ENCODE results near the gene PAPPA2.
"Not testable (repeated sequence)": the region's sequence is repeated elsewhere in the genome, so short reads cannot be mapped to it uniquely, and the experiment has no call there.

The PAPPA2 gene

DNA sequence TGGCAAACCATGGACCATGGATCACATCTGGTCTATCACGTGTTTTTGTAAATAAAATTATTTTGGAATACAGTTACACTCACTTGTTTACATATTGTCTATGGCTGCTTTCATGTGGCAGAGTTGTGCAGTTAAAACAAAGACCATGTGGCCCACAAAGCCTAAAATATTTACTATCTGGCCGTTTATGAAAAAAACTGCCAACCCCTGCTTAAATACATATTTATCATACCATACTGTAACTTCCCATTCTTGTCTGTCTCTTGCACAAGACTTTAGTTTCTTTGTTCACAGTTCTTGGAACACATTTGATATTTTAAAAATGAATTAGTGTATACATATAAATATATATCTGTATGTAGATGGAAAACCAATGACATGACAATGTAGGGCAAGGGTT, 141.5 kb downstream of the PAPPA2 start:
- DNase-seq (ENCODE audit: low spot score), result no peak

DNA sequence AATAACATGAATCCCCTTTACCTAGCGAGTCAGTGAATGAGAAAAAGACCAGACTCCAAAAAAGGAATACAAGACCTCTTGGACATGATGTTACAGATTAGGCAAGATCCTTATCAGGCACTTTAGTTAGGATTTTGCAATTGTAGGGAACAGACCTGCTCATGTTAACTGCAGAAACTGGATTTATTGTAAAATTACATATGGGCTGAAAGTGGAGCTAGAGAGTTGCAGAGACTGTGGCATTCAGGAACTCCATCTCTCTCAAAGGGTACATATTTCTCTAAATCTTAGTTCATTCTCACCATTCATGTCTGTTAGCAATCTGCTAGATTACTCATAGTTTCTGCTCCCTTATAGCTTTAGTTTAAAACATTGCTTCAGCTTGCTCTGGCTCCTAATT, 142.2 kb downstream of the PAPPA2 start:
- DNase-seq (ENCODE audit: low spot score), result no peak

DNA sequence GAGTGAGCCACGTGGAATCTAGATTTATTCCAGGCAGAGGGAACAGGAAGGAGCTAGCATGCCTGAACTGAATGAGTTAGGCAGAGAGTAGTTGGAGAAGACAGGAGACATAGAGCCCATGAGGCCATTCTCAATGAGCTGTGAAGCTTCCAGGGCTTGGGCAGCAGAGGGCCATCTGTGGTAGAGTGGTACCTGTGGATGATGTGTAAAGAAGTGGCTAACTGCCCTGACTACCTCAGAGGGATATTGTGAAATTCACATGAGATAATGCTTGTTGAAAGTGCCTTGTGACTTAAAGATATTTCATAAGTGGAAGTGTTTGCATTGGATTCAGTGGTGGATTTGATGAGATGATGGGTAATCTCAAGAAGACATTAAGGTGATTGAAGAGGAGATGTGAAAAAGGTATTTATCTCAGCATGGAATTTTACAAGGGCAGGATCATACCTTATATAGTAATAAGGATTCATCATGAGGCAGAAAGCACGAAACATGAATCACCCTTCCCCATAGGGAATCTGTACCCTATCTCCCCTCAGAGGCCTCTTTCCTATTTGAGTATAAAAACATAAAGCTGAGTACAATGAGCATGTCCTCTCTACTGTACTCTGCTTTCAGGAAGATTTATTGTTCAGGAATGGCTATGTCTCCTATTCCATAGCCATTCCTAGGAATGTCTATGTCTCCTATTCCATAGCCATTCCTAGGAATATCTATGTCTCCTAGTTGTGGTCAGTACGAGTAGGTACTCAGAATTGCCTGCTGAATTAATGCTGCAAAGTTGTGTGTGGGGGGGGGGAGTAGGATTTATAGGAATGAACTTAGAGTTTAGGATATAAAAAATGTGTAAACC, 146.8 kb downstream of the PAPPA2 start:
- DNase-seq (ENCODE audit: low spot score), result no peak

DNA sequence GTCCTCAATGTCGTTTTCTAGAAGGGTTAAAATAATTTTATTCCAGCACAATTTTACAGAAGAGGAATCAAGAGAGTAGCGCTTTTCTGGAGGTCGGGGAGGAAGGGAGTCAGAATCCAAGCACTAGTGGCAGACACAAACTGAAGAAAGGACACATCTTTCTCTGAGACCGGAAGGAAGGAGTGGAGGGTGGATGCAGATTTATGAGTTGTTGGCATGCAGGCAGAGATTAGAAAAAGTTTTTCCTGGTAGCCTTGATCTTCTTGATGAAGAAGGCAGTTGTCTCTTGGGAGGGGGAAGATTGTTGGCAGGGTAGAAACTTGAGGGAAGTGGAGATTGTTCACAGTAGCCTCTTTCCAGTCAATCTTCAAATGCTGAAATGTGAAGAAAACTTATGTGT, 149.8 kb downstream of the PAPPA2 start:
- DNase-seq (ENCODE audit: low spot score), result no peak

DNA sequence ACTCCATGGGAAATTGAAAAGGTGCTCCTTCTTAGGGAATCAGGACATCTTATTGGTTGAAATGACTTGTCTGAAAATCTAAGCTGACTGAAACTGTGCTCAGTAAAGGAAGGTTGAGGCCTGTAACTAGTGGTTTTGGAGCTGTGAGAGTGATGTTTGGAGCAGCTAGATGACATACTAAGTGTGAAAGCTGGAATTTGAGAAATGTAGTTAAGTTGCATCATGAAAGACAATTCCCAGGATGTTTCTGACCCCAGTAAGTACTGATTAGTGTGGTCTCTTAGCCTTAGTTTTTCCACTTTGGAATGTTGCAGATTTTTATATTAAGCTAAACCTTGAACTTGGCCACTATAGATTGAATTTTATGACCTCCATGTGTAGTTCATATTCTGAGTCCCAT, 154.9 kb downstream of the PAPPA2 start:
- DNase-seq (ENCODE audit: low spot score), result no peak

DNA sequence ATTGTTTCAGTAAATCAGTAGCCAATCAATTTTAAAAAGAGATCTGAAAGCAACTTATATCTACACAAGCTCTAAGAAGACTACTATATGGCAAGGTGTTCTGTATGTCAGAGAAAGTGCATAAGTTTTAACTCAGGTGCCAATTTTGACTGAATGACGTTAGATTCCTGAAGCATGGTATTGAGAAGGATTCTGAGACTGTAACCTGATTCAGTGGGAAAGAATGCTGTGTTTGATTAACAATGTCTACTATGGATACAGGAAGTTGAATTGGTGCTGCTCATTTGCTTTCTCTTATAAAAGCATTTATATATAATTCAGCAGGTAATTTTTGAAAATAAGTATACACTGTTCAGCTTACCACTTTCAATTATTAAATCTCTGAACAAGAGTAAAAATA, 156.3 kb downstream of the PAPPA2 start:
- DNase-seq (ENCODE audit: low spot score), result no peak

DNA sequence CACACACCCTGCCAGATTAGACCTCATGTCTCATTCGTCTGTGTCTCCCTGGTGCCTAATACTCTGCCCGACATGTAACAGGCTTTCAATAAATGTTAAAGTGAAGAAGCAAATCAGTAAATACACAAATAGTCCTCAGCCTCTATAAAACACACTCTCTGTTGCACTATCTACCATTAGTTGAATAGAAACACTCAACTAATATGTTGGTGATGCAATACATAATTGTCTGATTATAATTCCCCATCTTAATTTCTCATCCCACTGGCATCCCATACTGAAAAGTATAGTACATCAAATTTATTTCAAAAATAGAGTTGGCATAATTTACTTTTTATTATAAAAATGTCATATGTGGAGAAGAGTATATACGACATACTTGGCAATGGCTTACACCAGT, 162.4 kb downstream of the PAPPA2 start:
- no peak for DNase-seq (ENCODE audit: low spot score)

DNA sequence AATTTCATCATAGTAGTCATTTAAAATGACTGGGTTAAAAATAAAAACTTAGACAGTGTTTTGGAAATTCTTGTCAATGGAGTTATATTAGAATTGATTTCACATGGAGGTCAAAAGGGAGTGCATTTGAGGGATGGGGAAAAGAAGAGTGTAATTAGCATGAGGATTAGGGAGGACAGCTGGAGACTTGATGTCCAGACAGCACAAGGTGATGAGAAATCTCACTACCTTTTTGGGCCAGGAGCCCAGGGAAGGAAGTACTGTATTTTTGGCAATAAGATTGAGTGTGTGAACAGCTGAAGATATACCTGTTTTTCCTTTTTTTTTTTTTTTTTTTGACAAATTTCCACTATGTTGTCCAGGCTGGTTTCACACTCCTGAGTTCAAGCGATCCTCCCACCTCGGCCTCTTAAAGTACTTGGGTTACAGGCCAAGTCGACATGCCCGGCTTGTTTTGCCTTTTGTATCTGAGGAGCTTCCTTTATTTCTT, 163.6 kb downstream of the PAPPA2 start:
- DNase-seq (ENCODE audit: low spot score), result no peak

DNA sequence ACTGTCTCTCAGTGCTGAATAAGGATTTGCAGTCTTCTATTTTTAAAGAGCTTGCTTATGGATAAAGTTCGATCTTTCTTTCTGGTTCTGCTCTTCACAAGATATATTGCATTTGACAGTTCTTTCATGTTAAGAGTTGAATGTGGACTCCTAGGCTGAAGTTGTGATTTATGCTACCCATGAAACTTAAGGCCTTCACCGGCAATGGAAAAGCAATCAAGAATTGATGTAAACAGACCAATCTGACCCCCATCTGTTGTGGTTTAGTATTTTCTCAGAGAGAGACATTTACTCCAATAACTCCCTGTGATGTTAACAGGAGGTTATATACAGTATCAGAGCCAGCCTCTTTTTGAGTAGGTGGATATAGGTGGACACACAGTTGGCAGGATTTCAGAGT, 165.8 kb downstream of the PAPPA2 start:
- no peak for DNase-seq (ENCODE audit: low spot score)

DNA sequence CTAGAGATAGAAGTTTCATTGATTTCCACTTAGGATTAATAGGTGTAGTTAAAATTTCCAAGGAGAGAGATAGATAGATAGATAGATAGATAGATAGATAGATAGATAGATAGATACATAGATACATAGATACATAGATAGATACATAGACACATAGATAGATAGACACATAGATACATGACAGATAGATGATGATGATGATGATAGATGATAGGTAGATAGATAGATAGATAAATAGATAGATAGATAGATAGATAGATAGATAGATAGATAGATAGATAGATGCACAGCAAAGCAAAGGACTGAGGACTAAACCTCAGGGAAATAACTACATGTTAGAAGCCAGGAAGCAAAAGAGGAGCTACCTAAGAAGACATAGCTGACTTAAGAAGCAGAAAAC, 171.8 kb downstream of the PAPPA2 start:
- DNase-seq (ENCODE audit: low spot score), result not testable (repeated sequence)

DNA sequence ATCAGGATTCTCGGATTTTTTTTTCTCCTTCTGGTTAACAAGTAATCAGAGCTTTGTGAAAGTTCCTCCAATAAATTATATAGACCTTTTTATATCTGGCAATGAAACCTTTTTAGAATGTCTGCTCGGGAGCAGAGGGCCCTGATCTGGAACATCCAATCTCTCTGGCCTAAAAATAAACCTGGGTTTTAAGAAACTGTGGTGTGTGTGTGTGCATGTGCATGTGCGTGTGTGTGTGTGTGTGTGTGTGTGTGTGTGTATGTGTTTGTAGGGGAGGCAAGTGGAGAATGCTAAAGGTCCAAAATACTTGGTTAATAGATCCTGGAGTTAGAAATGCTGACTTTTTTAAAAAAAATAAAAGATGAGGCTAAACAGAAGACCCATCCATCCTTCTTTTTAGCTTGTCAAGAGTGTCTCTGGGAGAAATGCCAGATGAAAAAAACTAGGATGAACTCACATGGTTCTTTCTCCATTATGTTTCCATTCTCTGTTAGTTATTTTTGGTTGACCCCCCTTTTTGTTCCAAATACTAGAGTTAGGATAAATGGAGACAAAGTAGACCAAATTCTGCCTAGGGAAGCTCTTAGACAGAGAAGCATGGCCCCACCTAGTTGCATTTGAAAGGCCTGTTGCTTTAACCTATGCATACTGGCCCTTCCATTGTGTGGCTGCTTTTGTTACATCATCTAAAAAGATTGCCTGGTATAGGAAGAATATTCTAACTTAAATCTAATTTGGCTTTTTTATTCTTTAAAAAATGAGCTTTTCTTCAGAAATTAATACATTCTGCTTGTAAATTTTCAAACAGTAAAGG, 175.9 kb downstream of the PAPPA2 start:
- peak; percentile 9 for DNase-seq (ENCODE audit: low spot score)

DNA sequence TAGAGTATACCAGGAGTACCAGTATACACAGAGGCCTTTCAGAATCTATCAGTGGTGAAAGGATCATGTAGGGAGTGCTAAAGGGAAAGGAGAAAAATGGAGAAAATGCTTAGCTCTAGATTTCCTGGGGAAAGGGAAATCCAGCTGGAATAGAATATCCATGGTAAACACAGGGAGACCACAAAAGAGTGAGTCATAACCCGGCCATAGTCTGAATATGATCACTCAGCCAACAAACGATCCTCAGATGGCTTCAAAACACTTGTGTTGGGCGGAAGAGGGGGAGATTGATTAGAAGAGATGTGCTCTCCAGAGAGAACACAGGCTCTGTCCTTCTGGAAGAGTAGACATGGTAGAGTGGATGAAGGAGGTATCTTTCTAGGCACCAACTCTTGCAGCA, 180.6 kb downstream of the PAPPA2 start:
- DNase-seq (ENCODE audit: low spot score), result no peak

DNA sequence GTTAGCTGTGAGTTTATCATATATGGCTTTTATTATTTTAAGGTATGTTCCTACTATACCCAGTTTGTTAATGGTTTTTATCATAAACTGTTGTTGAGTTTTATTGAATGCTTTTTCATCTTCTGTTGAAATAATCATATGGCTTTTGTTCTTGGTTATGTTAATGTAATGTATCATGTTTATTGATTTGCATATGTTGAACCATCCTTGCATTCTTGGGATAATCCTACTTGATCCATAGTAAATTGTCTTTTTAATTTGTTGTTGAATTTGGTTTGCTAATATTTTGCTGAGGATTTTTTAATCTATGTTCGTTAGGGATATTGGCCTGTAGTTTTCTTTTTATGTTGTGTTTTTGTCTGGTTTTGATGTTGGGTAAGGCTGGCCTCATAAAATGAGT, 185.6 kb downstream of the PAPPA2 start:
- no peak for DNase-seq (ENCODE audit: low spot score)

DNA sequence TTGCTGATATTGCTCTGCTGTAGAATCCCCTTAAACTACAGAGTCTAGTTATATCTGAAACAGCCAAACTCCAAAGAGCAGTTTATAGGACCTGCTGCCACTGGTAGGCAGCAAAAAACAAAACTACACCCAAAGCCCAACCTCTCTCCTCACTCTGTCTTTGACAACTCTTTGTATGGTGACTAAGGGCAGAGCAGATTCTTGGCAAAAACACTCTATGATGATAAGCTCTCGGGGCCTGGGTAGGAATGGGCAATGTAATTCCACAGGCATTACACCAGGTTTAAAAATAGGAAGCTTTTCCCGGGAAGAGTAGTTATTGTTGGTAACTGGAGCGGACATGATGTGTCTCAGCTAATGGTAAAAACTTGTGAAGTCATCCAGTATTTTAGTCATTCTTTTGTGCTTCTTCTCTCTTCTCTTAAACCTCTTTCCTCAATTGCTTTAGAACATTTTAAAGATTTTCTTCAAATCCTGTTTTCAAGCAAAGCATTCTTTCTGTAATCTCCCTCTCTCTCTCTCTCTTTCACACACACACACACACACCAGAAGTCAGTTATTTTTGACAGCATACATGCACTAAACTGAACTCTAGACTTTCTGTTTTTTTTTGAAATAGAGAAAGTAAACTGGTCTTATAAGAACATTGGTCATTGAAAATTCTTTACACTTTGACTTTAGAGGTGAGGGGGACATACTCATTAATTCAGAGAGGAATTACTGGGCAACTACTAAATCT, 193.5 kb downstream of the PAPPA2 start:
- DNase-seq (ENCODE audit: low spot score), result peak; percentile 32

DNA sequence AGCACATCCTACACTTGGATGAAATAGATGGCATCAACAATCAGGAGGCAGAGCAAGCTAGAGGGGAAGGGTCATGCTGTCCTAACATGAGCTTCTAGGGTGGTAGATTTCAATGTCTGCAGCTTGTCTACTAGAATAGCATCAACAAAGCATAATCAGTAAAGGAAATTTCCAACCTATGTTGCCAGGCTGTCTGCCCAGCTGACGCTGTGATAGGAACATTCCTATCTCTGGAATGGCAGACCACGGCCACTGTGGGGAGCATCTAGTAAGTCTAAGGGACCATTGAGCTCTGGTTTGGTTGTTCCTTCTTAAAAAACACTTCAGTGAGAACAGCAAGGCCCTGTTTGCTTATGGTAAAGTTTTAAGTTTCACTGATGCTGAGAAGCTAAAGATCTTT, 206.8 kb downstream of the PAPPA2 start:
- DNase-seq (ENCODE audit: low spot score), result no peak

DNA sequence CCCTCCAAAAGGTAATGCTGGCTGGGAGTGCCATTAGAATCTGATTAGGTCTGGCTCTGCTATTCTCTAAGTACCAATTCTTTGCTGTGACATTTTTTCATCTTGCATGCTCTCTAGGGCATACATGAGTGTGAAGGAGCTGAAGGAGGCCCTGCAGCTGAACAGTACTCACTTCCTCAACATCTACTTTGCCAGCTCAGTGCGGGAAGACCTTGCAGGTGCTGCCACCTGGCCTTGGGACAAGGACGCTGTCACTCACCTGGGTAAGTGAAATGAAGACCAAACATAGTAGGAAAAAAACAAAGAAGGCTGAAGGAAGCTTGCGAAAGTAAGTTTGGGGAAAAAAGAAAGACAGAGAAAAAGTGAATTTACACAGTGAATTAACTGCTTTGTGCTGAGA, 207.9 kb downstream of the PAPPA2 start:
- no peak for DNase-seq (ENCODE audit: low spot score)

DNA sequence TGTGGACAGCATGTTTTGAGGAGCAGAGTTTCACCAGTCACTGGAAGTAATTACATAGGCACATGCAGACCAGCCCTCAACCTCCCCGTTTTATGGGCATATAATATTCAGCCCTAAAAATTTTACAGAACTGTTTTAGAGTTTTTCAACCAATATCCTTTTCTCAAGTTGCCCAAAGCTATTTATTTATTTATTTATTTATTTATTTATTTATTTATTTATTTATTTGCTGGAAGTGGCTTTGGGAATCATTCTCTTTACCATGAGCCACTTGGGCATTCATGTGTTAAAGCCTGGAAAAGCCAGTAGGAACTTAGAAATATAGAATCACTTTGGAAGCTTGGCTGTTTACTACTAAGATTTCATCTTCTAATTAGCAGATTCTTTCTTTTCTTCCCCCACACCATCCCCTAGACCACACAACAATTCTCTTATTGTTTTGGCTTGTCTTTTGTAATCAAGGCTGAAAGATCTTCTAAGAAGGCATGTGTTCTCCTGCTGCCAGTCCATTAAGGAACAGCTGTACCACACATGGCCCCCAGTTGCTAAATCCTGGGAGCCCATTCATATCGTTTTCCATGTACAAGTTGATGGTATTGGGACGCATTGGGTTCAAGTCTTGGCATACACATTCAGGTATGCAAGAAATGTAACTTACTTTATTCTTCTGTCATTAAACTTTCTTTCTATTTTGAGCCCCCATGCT, 220.0 kb downstream of the PAPPA2 start:
- no peak for DNase-seq (ENCODE audit: low spot score)

DNA sequence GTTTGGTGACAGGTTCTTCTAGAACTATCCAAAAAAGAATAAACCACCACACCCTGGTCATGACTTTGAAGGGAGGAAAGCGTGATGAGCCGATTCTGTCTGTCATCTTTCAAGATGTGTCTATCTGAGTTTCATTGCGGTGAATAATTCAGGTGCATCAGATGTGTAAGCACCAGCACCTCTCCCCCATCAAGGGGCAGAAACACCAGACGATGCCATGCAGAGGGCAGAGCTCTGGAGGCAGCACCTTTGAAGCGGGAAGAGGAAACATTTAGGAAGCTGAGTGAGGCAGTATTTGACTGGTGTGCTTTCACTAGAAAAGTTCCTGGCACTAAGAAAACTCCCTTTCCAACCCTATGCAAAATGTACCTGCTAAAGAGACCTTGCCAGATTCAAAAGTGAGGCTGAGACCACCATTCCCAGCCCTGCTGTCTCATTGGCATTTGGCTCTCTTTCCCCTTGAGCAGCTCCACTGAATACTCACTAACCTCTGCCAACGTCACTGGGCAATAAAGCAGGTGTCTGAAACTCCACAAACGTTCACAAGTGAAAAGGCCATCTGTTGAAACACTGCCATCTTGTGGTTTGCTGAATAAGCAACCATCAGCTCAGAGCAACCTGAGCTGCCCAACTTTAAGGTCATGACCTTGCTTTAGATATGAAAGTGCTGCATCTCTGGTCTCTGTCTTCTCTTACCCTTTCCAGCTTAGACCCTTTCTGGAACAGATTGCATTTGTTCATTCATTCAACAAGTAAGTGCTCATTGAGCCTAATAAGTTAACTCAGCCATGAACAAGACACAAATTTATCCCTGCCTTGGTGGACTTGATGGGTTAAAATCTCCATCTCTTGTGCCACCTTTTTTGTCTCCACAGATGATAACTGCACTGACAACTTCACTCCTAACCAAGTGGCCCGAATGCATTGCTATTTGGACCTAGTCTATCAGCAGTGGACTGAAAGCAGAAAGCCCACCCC, 228.6 kb downstream of the PAPPA2 start:
- DNase-seq (ENCODE audit: low spot score), result peak; percentile 73

DNA sequence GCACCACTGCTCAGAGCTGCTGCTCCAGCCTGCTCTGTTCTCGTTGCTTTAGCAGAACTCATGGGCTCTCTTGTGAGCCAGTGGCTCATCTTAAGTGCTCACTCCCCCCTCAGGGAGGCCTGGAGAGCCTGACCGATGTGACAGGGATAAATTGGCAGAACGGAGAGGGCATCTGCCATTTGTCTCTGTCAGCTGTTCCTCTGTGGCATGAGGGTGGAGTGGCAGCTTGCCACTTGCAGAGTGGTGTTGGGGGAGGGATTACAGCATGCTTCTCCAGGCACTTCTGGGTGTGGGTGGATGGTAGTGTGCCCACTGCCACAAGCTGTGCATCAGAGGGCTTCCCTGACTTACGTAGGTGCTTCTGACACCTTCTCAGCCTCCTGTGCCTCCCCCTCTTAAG, 229.5 kb downstream of the PAPPA2 start:
- peak; percentile 12 for DNase-seq (ENCODE audit: low spot score)

DNA sequence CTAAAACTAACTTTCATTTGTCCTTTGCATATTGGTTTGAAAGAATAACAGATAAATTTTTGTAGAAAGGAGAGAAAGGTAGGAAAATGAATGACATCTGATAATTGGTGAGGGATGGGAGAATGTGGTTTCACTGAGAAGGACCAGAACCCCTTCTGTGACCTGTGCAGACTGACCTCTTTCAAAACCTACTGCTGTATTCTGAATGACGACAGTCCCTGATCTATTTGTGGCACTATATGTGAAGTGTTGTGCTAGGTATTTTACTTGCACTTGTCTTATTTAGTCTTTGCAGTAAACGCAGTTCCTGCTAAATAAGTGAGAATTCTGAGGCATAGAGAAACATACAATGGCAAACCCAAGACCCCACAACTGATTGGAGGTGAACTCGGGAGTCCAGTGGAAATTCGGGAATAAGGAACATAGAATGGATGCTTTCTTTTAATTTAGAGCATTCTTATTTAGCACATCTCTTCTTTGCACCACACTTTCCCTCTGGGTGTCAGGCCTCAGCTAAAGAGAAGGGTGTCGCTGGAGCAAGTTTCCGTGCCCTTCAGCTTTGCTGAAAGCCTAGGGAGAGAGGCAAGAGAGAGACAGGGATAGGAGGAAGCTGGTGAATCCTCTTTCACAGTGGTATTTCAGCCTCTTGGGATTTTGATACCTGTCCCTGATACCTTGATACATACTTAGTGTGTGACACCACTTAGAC, 230.2 kb downstream of the PAPPA2 start:
- no peak for DNase-seq (ENCODE audit: low spot score)
